GM19468 (cell line): ENCODE results near the gene RABL6.

ENCODE experiments used
- ATAC-seq: cut with Tn5 transposase; IDR thresholded peaks from one replicate; pipeline ENCODE4 v1.9.1; 2021; ENCODE audit warnings: mild to moderate bottlenecking, moderate library complexity, moderate number of reproducible peaks; ENCODE audit not compliant: unreplicated experiment; ENCODE audit errors: extremely low read depth

The RABL6 gene

GRCh38 chr9:136854113-136854841, 46.5 kb downstream of the RABL6 start:
- ATAC-seq: no peak

GRCh38 chr9:136854842-136855460, 47.2 kb downstream of the RABL6 start:
- ATAC-seq: no peak

GRCh38 chr9:136855461-136856078, 47.8 kb downstream of the RABL6 start:
- no peak for ATAC-seq

DNA sequence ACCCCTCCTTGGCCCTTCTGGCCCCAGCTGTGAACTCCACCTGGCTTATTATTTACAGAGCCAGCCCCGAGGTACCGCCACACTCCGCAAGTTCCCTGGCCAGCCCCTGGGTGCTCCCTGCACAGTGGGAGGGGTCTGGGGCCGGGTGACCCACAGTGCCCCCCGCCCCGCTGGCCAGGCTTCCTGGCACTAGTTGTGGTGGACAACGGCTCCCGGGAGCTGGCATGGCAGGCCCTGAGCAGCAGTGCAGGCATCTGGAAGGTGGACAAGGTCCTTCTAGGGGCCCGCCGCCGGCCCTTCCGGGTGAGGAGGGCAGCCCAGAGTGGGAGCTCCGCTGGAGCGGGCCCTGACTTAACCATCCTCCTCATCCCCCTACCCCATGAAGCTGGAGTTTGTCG, 48.3 kb downstream of the RABL6 start:
- ATAC-seq: no peak

DNA sequence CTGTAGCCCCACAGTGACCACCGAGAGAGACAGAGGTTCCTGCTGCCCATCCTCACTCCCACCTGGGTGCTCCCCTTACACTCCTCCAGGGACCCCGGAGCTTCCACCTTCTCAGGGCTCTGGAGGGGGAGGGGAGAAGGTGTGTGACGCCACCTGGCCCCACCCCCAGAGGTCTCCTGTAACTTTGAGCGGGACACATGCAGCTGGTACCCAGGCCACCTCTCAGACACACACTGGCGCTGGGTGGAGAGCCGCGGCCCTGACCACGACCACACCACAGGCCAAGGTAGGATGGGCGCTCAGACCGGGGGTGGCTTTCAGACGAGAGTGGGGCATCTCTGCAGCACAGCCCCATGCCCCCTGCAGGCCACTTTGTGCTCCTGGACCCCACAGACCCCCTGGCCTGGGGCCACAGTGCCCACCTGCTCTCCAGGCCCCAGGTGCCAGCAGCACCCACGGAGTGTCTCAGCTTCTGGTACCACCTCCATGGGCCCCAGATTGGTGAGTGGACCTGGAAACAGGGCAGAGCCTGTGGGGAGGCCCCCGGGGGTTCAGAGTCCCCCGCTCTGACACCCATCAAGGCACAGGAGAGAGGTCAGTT, 48.9 kb downstream of the RABL6 start:
- ATAC-seq: no peak

DNA sequence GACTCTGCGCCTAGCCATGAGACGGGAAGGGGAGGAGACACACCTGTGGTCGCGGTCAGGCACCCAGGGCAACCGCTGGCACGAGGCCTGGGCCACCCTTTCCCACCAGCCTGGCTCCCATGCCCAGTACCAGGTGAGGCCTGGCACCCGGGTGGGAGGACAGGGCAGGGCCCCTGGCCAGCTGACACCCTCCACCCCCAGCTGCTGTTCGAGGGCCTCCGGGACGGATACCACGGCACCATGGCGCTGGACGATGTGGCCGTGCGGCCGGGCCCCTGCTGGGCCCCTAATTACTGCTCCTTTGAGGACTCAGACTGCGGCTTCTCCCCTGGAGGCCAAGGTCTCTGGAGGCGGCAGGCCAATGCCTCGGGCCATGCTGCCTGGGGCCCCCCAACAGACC, 49.4 kb downstream of the RABL6 start:
- no peak for ATAC-seq

- ATAC-seq: no peak
These were observed 50.0 kb downstream of the RABL6 start for GRCh38 chr9:136857581-136858412.

DNA sequence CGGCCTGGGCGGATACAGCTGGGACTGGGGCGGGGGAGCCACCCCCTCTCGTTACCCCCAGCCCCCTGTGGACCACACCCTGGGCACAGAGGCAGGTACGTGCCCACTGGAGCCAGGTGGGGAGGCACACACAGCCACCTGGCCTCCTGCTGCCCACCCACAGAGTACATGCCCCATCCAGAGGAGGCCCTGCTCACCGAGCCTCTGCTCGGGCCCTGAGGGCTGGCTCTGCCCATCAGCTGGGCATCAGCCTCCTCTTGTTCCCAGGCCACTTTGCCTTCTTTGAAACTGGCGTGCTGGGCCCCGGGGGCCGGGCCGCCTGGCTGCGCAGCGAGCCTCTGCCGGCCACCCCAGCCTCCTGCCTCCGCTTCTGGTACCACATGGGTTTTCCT, 50.7 kb downstream of the RABL6 start:
- ATAC-seq: no peak

DNA sequence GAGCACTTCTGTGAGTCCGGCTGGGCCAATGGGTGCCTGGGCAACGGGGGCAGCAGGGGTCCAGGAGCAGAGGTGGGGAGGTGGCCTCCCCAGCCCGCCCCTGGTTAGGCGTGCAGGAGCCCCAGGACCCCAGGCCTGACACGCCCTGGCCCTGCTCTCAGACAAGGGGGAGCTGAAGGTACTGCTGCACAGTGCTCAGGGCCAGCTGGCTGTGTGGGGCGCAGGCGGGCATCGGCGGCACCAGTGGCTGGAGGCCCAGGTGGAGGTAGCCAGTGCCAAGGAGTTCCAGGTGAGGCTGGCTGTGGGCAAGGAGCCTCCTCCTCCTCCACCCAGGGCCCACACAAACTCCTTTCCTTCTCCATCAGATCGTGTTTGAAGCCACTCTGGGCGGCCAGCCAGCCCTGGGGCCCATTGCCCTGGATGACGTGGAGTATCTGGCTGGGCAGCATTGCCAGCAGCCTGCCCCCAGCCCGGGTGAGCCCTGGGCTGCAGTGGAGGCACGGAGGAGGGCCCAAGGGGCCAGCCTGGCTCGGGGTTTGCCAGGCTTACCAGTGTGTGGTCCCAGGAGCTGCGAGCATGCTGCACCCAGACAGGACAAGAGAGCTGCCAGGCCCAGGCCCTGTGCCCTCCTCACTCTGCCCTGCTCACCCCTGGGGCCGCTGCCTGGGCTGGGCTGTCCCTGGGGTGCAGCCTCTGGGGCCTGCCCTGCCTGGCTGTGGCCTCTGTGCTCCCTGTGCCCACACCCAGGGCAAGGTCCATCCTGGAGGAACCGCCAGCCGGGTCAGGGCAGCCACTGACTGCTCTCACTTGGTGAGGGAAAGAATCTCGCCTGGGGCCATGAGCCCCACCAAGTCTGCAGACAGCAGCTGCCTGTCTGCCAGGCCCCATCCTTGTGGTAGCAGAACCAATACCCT, 51.4 kb downstream of the RABL6 start:
- ATAC-seq: no peak

- ATAC-seq: no peak
These were observed 52.8 kb downstream of the RABL6 start for GRCh38 chr9:136860529-136860928.

DNA sequence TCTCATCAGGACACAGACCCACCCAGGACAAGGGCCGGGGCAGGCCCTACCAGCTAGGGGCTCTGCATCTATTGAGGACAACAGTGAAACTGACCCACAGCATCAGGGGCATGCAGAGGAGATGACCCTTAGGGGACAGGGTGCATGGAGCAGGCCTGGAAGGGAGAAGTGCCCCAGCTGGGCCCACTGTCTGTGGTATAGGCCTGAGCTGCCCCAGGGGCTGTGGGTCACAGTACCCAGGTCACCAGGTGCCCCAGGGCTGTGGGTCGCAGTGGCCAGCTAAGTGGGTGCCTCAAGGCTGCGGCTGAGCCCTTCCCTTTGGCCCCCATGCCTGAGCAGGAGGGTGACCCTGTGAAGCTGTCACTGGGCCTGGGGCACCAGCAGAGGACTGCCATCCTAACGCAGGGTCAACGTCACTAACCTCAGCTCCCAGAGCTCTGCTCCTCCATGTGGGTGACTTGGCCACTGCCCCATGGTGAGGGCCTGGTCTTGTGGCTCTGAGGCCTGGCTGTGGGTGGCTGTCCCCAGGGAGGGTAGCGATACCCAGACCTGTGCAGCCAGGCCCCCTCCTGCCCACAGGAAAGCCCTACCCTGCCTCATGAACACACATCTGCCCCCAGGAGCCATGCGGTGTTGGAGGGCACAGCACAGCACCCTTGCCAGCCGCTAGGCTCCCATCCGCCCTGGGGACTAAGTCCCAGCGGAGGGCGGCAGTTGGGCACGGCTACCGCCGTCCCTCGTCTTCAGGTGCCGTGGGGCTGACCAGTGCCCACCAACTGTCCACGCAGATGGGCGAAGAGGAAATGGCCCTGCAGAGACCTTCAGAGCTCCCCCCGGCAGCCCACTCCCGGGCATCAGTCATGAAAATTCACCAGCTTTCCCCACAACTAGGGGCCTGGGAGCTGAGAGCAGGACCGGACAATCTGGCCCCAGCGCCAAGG, 53.5 kb downstream of the RABL6 start:
- ATAC-seq: no peak

DNA sequence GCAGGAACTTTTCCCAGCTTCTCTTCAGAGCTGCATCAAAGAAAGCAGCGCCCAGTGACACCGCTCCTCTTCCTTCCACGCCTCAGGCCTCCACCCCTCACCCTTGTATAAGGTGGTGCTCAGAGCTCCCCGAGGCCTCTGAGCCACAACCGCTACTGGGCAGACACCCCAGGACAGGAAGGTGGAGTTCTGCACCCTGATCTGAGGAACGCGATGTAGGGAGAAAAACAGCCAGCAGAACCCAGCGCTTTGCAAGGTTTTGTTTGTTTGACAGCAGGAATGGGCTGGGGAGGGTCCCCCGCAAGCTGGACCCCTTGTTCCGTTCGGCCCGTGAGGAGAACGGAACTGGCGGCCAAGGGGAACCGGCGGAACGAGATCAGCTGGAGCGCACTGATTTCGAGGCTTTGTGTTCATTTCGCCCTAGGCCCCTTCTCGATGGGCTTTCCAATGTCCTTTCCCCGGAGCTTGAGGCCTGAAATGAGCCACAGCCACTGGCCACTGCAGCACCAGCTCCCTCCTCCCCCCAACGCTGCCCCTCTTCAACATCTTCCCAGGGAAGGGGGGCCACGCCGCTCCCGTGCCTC, 54.2 kb downstream of the RABL6 start:
- ATAC-seq: no peak

GRCh38 chr9:136862849-136863622, 55.3 kb downstream of the RABL6 start:
- no peak for ATAC-seq

DNA sequence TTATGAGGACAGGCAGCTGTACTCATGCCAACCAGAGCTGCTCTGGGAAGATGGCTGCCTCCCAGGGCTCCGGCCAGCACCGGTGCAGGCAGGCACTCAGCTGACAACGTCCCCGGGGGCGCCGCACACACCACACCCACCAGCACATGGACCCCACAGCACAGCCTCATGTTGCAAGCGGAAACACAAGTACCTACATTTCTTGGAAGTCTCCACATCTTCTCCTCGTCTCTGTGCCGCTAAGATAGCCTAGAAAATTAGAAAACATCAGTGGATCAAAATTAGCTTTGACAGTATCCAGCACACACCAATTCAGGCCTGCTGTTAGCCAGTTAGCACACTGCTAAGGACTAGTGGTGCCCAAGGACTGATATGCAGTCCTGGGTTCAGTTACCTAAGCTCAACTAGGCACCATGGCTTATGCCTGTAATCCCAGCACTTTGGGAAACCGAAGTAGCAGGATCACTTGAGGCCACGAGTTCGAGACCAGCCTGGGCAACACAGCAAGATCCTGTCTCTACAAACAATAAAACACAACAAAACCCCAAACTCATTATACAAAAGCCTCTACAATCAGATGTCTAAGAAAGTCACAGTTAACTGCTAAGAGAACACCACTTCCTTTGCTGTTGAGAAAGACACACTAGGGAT, 56.0 kb downstream of the RABL6 start:
- no peak for ATAC-seq

DNA sequence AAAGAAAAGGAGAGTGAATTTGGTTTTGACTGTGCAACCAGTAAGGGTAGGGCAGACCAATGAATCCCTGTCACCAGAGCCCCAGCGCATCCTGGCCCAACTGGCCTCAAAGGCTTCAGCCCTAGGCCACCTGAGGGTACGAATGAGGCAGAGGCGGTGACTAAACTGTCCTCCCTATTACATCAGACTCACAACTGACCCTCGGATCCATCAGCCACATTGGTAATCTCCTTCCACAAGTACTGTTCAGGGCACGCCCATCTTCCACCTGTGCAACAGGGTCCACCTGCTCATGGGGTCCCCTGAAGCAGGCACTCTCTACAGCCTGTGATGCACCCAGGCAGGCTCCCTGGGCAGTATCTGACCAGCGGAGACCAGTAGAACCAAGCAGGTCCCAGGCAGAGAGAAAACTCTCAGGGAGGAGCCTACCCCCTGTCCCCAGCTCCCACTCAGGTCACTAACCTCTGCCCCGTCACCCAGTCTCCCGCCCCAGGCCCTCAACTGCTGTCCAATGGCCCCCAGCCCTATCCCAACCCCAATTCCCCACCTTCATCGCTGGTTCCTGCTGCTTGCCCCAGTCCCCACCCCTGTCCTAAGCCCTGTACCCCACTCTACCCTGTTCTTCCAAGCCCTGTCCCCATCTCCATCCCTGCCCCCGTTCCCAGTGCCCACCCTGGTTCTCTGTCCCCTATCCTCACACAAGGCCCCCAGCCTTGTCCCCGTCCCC, 57.5 kb downstream of the RABL6 start:
- ATAC-seq: no peak

DNA sequence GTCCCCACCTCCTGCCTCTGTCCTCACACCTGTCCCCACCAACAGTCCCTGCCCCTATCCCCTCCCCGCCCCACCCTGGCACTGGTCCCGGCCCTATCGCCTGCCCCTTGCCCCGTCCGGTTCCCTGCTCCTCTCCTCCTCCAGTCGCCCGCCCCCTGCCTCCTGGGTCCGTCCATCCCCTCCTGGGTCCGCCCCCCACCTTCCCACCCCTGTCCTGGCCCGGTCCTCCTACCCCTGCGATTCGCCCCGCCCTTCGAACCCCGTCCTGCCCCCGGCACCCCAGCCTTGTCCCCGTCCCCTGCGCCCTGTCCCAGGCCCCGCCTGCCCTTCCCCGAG, 58.0 kb downstream of the RABL6 start:
- ATAC-seq: no peak
